Prostate gland (tissue), 2 donors: ENCODE measurements around the gene CENPX.

Source experiments
- CTCF ChIP-seq, 4 experiments: fragments of 200-600 bp in 2 of 4; fragments of 450-650 bp in 2 of 4; sonication (generic) in 2 of 4; IDR thresholded peaks; 1 replicate in 3 of 4; 2 replicates in 1 of 4; pipeline ENCODE4 v1.5.1; 2016 to 2019; ENCODE audit warnings: antibody characterized with exemption in 4 of 4, mild to moderate bottlenecking in 2 of 4, moderate library complexity in 2 of 4
- POLR2A ChIP-seq: fragments of 450-650 bp; IDR thresholded peaks from one replicate; pipeline ENCODE4 v1.6.1; 2016; ENCODE audit warnings: antibody characterized with exemption, mild to moderate bottlenecking
- POLR2AphosphoS5 ChIP-seq: sonication (generic); formaldehyde crosslinking; IDR thresholded peaks from one replicate; pipeline ENCODE4 v1.6.1; 2017; ENCODE audit warnings: antibody characterized with exemption

- TF ChIP-seq CTCF (IDR thresholded peaks at IDR 0.05) (no peak), POLR2AphosphoS5 (no peak), POLR2A (no peak)
Observed at GRCh38 chr17:82036634-82037091, 14.0 kb upstream of the CENPX start.
